Measurements from ENCODE around the gene FOXQ1.
"Not testable (repeated sequence)": the region's sequence is repeated elsewhere in the genome, so short reads cannot be mapped to it uniquely, and the experiment has no call there.

The FOXQ1 gene

DNA sequence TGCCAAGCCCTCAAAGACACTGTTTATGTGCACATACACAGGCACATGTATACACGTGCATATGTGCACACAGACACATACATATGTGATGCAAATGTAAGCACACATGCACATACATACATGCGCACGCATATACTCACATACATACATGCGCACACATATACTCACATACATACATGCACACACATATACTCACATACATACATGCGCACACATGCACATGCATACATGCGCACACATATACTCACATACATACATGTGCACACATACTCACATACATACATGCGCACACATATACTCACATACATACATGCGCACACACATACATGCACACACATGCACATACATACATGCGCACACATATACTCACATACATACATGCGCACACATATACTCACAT, 20.5 kb upstream of the FOXQ1 start:
- no peak for DNase-seq (ENCODE audit: low read depth in 3 of 3)

DNA sequence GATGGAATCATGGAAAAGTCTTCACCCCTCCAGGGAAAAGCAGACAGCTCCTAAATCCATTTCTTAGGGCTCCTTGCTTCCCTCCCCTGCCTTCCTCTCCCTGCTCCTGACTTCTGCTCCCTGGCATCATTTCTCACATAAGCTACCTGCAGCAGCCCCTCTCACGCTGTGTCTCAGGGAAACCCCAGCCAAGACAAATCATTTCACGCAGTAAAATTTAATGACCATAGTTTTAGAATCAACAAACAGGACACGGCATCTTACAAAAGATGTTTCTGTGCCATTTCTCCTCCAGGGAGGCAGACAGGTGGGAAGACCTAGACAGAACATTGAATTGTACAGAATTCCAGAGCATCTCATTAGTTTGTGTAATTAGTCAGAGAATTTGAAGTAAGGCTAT, 16.5 kb upstream of the FOXQ1 start:
- DNase-seq (ENCODE audit: low read depth in 3 of 3), result no peak

DNA sequence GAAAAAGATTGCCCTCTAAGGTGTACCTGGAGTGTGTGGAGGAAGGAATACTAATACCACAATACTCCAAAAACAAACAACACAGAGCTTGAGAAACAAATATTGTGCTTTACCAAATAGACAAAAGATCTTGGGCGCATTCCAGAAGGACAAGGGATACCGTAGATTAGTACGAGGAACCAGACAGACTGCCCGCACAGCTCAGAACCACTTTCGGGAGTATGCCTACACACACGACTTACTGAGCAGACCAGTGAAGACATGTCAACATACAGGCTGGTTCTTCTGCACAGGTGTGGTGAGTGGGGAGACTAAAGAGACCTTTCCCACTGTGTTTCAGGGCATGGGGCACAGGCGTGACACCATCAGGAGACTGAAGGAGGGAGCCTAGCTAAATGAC, 15.8 kb upstream of the FOXQ1 start:
- no peak for DNase-seq (ENCODE audit: low read depth in 3 of 3)

DNA sequence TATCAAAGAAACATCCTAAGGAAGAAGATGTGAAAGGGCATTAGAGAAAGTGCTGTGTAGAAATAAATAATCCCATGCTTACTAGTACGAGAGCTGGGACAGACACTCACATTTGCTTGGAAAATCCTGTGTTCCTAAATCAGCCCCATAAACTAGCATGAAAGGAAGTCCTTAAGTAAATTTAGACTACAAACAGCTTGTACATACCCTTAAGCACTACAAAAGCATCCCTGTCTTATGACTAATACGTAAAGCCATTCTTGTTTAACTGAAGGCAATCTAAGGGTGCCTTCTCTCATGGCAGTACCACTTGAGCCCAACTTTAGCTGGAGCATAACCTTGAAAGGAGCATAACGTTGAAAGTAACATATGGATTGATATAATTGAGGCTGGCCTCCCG, 15.4 kb upstream of the FOXQ1 start:
- DNase-seq (ENCODE audit: low read depth in 3 of 3), result no peak

DNA sequence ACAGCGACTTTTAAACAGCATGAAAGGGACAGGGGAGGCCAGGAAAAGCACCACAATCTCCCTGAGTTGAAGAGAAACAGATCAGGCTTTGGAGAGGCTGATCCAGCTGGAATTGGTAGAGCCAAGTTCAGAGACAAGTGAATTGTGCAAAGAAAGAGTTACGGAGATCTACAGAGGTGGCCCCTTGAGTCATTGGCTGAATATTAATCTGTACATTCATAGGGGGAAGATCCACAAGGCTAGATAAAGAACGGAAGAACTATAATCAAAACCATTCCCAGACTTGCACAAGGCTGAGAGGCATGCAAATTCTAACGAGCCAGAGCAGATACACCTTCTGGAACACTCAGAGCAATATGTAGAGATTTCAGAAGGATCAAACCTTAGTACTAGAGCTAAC, 14.2 kb upstream of the FOXQ1 start:
- DNase-seq (ENCODE audit: low read depth in 3 of 3), result no peak

DNA sequence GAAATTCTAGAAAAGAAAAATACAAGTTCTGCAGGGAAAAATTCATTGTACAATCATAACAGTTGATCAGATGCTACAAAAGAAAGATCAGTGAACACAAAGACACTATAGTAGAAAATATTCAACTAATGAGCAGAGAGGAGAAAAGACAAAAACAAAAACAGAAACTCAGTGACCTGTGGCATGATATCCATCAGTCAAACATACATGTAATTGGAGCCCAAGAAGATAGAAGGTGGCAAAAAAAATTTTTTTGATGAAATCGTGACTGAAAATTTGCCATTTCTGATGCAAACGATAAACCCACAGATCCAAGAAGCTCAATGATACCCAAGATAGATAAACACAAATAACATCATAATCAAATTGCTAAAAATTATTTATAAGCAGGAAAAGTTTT, 13.1 kb upstream of the FOXQ1 start:
- no peak for DNase-seq (ENCODE audit: low read depth in 3 of 3)

DNA sequence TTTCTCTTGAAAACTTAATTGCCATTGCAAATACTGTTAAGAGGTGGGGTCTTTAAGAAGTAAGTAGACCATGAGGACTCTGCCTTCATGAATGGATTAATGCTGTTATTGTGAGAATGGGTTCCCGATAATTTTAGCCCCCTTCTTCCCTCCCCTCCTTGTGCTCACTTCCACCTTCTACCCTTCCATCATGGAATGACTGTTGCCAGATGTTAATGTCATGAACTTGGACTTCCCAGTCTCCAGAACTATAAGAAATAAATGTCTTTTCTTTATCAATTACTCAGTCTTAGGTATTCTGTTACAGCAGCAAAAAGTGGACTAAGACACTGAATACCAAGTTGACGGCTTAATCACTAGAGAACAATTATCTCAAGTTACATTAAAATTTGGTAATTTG, 5.8 kb upstream of the FOXQ1 start:
- DNase-seq (ENCODE audit: low read depth in 3 of 3), result no peak

DNA sequence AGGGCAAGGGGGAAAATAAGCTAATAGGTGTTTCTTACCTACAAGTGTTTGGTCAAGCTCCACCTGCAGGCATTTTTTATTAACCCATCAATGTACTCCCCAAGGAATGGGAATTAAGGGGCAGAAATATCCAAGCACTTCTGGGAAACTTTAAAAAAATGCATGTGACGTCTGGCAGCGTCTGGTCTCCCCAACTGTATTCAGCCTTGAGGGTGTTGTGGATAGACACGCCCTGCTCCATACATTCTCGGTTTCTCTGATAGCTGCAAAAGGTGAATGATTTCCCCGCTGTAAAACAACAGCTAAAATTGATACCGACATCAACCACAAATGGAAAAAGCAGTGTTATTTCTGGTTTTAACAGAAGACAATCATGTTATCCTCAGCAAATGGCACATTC, 2.5 kb upstream of the FOXQ1 start:
- no peak for DNase-seq (ENCODE audit: low read depth in 3 of 3)

DNA sequence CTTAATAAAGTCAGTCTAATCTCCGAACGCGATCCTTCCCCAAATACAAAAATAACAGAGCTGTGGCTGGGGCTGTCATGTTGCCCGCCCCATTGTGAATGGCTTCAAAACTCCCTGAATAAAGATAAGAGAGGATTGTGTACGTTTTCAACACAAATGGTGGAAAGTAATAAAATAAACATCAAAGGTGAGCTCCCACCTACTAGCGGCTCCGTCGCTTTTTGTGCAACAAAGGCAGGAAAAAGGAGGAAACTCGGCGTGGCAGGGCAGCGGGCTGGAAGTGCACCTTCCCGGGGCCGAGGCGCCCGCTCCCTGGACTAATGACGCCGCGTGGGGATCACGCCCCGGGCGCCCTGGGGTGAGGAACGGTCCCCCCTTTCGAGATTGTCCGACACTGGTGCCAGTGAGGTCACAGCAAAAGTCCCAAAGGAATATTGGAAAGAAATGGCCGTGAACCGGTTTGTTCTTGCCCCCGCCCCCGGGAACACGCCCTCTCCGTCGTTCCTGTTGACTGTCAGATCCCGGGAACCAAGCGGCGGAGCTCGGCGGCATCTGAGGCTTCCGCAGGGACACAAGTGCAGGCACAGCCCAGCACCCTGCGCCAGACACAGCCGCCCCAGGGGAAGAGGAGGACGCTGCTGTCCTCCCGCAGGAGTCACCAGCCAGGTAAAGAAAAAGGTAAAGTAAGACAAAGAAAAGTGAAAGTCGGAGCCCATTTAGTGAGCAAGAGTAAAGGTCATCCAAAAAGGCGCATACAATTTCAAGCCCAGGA, 1.1 kb upstream of the FOXQ1 start:
- DNase-seq (ENCODE audit: low read depth in 3 of 3), result no peak

DNA sequence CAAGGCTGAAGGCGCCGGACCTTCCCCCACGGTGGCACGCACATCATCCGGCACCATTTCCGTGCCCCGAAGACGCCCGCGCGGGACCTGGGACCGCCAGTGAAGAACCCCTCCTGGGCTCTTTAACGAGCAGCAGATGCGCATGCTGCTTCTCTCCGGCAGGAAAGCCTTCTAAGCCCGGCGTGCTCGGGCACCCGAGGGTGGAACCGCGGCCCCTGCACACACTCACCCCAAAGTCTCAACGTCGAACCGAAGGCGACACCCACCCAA, 240 bp downstream of the FOXQ1 start:
- no peak for DNase-seq (ENCODE audit: low read depth in 3 of 3)

DNA sequence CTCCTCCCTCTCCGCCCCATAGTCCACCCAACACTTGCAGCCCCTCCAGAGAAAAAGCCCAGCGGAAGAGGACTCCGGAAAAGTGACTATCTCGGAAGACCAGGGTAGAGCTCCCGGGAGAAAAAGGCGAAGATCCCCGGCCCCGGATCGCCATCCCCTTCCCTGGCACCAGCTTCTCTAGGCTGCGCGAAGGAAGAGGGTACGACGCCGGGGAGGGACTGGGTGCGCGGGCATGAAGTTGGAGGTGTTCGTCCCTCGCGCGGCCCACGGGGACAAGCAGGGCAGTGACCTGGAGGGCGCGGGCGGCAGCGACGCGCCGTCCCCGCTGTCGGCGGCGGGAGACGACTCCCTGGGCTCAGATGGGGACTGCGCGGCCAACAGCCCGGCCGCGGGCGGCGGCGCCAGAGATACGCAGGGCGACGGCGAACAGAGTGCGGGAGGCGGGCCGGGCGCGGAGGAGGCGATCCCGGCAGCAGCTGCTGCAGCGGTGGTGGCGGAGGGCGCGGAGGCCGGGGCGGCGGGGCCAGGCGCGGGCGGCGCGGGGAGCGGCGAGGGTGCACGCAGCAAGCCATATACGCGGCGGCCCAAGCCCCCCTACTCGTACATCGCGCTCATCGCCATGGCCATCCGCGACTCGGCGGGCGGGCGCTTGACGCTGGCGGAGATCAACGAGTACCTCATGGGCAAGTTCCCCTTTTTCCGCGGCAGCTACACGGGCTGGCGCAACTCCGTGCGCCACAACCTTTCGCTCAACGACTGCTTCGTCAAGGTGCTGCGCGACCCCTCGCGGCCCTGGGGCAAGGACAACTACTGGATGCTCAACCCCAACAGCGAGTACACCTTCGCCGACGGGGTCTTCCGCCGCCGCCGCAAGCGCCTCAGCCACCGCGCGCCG, 822 bp downstream of the FOXQ1 start:
- DNase-seq (ENCODE audit: low read depth in 3 of 3), result no peak

DNA sequence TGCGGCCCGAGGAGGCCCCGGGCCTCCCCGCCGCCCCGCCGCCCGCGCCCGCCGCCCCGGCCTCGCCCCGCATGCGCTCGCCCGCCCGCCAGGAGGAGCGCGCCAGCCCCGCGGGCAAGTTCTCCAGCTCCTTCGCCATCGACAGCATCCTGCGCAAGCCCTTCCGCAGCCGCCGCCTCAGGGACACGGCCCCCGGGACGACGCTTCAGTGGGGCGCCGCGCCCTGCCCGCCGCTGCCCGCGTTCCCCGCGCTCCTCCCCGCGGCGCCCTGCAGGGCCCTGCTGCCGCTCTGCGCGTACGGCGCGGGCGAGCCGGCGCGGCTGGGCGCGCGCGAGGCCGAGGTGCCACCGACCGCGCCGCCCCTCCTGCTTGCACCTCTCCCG, 1.5 kb downstream of the FOXQ1 start:
- no peak for DNase-seq (ENCODE audit: low read depth in 3 of 3)

DNA sequence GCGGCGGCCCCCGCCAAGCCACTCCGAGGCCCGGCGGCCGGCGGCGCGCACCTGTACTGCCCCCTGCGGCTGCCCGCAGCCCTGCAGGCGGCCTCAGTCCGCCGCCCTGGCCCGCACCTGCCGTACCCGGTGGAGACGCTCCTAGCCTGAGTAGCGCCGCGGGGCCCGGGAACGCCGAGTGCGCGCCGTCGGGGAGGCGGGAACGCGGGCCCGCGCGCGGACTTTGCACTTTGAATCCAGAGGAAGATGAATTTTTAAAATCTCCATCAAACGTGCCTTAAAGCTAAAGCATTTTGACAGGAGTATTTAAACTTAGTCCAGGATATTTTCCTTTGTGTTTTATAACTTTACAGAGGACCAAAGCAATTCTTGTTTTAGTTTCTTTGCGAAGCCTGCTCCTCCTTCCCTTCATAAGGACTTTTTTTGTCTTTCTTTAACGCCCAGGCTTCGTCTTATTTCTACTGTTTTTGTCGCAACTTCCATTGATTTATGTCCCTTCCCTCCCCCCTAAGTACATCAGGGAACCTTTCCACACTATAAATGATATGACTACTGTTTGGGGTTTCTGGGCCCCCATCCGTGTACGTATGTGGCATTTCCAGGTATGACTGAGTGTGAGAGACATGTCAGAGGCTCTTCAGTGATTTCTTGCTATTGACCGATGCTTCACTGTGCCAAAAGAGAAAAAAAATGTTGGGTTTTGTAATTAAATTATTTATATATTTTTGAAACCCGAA, 2.0 kb downstream of the FOXQ1 start:
- no peak for DNase-seq (ENCODE audit: low read depth in 3 of 3)

DNA sequence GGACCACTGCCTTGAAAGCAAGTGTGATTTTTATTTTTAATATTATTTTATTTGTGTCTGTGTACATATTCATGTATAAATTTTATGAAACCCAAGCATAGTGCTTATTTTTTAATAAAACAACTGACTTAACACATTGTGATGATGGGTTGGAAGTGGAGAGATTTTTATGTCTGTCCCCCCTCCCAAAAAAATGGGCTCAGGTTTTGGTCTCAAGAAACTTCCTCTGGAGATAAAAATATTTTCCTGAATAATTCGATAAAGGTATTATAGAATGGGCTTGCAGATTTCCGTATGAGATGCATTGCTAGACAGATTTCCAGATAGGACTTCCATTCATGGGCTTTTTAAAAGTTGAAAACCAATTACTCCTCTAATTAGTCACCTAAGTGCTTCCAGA, 2.7 kb downstream of the FOXQ1 start:
- no peak for DNase-seq (ENCODE audit: low read depth in 3 of 3)

DNA sequence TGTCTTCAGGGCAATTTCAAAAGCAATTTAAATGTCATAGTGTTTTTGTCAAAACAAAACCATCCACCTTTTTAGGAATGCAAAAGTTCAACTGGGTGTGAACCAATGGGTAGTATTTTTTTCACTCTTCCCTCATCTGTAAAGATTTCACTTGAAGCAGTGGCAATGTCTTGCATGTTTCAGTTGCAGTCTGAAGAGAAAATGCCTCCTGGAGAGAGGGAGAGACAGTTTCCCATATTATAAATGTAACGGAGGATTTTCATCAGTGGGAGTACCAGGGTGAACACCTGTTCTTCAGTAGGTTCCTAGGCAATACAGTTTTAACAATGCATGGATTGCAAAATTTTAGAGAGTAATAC, 3.3 kb downstream of the FOXQ1 start:
- no peak for DNase-seq (ENCODE audit: low read depth in 3 of 3)

DNA sequence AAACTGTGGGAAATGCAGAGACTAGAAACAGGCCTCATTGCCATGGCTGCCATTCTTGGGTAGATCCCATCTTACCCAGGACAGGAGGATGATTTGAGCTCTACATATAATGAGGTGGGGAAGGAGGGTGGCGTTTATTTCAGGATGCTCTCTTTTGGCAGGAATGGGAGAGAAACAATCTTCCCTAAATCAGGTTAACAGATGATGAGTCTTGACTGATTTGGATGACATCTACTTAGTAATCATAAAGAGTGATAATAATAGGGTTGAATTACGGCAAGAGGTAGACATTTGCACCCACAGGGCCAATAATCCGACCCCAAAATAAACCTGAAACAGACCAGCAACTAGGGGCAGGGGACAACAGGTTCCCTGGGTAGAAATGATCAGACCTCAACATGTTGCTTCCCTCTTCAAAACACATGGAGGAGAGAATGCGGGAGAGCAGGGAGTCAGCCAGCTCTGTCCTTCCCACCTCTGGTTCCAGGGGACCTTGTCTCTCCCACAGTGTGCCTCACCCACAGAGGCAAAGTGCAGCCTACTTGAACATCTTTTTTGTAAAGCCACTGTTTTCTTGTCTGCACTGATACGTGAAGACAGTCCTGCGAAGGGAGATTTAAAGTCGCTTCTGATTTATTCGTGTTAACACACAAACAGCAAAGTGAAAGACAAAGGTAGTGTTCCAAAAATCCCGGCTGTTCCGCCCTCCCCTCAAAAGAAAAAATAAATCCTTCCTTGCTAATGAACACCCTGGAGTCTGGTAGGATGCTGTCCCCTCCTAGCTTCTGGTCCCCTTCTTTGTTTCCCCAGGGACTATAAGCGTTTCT, 3.9 kb downstream of the FOXQ1 start:
- DNase-seq (ENCODE audit: low read depth in 3 of 3), result no peak

DNA sequence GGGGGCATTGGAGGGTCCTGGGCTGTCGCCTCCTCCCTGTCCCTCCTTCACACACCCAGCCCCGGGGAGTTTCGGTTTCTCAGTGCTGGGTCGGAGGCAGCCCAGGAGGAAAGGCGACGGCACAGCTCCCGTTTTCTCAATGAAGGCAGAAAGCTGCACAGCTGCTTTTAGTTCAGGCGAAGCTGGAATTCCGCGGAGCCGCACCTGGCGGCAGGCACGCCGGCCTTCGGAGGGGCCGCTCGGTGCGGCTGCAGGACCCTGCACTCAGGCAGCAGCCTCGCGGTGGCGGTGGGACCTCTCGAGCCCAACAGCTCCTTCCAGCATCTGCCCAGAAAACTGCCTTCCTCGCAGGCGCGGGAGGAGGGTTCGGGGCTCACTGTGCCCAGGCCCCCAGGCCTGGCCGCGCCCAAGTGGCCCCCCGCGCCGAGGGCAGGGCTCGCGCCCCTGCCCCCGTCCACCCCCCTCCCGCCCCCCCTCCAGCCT, 4.6 kb downstream of the FOXQ1 start:
- DNase-seq (ENCODE audit: low read depth in 3 of 3), result no peak

DNA sequence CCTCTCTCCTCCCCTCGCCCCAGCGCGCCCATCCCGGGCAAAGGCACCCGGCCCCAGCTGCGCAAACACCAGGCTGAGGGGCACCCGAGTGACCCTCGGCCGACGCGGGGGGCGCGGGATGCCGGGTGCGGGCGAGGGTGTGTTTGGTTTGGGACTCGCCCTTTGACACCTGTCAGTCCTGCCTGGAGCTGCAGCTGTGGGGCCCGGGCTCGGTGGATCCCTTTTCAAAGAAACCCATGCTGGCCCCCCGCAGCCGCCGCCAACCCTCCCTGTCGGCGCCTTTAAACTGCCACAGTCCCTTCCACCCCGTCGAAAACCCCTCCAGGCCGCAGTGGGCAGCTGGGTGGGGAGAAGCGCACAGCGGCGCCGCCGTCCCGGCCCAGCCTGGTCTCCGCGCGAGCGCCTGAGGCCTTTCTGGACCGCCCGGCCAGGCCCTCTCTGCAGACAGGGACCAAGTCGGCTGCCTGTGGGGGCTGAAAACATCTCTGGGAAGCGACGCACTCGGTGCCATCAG, 5.5 kb downstream of the FOXQ1 start:
- DNase-seq (ENCODE audit: low read depth in 3 of 3), result no peak

DNA sequence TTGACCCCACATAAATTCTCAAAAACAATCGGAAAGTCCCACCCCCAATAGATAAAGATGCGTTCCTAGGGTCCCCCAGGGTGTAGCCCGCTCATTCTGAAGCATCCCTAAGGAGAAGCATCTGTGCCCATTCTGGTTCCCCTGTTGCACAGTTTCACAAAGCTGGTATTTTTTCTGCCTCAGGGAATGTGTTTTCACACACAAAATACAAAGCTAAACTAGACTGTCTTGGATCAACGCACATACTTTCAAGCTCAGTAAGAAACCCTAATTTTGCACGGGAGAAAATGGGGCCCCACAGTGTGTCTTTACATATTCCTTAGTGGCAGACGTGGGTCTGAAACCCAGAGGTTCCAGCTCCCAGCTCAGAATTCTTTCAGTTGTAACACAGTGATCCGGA, 6.1 kb downstream of the FOXQ1 start:
- DNase-seq (ENCODE audit: low read depth in 3 of 3), result no peak

DNA sequence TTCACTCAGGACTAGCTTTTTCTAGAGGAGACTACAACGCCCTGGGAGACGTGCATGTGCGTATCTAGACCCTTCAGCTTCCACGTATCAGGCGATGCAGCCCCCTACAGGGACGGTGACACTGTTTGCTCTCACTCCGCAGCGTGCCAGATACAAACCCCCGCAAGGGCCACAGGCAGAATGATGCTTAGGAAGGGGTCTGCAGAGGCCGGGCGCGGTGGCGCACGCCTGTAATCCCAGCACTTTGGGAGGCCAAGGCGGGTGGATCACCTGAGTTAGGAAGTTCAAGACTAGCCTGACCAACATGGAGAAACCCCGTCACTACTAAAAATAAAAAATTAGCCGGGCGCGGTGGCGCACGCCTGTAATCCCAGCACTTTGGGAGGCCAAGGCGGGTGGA, 6.7 kb downstream of the FOXQ1 start:
- not testable (repeated sequence) for DNase-seq (ENCODE audit: low read depth in 3 of 3)

DNA sequence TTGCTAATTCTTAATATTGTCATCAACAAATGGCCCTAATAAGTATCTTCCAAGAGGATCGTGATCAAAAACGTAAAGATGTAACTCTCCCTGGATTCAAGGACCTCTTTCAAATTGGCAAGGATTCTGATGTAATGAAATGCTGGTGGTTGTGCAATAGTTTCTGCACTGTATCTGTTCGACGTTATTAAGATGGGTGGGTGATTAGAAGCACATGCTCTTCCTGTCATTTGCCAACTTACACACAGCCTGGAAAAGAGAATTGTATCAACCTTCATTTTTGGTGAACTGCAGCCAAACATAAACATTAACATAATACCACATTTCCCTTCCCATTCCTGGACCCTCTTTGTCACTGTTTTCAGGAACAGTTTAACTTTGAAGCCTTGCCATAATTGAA, 9.8 kb downstream of the FOXQ1 start:
- DNase-seq (ENCODE audit: low read depth in 3 of 3), result no peak

DNA sequence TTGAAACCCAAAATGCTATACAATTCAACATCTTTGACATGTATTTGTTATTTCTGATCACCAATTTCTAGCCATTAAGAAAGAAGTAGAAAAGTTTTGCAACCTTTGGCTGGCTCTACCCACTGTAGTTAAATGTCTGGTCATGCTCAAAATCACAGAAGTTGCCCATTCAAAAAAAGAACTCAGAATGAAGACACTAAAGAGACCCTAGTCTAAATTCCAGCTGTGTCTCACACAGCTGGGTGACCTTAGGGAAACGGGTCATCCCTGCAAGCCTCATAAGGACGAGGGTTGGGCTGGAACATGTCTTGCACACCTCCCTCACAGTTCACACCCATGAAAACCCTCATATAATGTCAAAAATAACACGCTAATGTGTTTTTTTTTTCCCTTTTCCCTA, 10.3 kb downstream of the FOXQ1 start:
- no peak for DNase-seq (ENCODE audit: low read depth in 3 of 3)
